Retinal pigment epithelial cell (primary cell): ENCODE results near the gene CNOT2.
A peak's percentile ranks its signal among the peaks of the same experiment; 100 is the strongest.

Source experiments
- DNase-seq: peaks from one replicate; pipeline ENCODE4 v3.0.0-alpha.2; 2010; ENCODE audit warnings: low read depth
- H3K4me3 ChIP-seq: 2 replicates; pipeline ENCODE4 v1.5.1; 2011; ENCODE audit warnings: mild to moderate bottlenecking, low read length, control low read depth, moderate library complexity
- CTCF ChIP-seq: conservative IDR thresholded peaks from 2 replicates; pipeline ENCODE4 v1.5.1; 2011; ENCODE audit warnings: low read depth, low read length, control low read depth, inconsistent platforms

CNOT2 gene

DNA sequence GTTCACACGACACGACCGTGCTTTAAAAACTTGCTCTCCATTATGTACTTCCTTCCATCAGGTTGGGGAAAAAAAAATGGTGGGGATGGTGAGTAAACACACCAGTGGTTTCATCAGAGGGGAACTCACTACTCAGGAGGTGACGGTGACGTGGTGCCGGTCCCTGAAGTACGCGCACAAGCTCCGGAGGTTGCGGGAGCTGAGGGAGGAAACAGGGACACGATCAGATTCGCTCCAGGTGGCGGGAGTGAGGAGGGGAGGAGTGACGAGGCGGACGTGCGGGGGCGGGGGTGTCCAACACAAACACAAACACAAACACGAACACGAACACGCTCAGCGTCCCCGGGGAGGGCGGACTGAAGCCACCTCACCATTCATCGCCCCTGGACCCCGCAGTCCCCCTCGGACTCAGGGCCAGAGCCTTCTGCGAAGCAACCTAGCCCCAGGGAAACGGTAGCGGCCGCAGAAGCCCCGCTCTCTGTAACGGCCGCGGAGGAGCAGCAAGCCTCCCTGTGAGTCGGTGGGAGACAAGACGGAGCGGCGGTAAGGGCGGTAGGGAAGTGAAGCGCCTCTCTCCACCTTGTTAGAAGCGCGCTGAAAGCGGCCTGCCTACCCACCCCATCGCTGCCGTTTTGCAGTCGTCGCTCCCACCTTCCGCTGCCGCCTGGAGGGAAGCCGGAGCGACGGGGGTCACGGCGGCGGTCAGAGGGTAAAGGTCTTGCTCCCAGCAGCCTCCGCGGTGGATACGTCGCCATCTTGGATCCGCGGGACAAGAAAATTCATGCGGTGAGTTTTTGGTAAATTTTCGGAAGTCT lies at the start of gene CNOT2:
Gene CNOT2, plus strand, starts transcription at position 739 of the 815 bp plus-strand sequence. CDS start 34,794 bp downstream, outside the sequence.
- peak; percentile 55 for DNase-seq
- no peak for TF ChIP-seq CTCF
- peak within 1 kb of the TSS; percentile 90 for H3K4me3 ChIP-seq

DNA sequence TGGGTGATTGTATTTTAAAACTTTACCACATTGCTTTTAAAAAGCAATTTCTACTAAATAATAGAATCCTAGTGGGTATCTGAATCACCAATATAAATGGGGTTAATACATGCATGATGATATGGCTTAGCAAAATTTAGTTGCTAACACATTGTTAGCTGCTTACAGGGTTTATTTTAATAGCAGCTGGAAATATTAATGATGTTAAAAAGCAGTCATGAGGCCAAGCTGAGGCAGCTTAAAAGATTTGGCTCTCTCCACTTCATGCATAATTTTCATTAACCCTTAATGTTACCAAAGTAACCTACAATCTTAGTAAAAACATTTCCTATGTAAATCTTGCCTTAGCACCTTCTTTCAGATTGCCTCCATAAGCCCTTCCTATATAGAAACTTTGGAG lies 49.2 kb upstream of the CNOT2 start:
- no peak overlapping the region for H3K4me3 ChIP-seq
- DNase-seq: peak; percentile 43
- TF ChIP-seq CTCF: no peak

DNA sequence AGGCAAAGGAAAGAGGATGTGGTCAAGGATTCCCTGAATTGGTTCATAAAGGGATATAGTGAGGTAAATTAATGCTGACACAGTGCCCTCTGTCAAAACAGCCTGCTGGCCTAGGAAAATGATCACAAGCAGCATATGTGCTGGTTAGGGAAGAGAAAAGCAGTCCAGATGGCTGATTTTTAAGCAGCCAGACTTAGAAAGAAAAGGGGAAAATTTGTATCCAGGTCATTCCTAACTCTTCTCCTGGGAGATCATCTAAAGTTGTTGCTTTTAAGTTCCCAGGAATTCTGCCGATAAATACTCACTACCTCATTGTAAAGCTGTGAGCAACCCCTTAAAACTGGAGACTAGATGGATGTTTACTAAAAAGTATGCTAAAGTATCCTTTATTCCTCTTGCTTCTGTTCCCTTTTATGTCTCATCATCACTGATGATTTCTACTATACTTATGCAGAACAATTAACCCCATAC lies 46.4 kb upstream of the CNOT2 start:
- no peak overlapping the region for H3K4me3 ChIP-seq
- TF ChIP-seq CTCF: no peak
- DNase-seq: no peak

DNA sequence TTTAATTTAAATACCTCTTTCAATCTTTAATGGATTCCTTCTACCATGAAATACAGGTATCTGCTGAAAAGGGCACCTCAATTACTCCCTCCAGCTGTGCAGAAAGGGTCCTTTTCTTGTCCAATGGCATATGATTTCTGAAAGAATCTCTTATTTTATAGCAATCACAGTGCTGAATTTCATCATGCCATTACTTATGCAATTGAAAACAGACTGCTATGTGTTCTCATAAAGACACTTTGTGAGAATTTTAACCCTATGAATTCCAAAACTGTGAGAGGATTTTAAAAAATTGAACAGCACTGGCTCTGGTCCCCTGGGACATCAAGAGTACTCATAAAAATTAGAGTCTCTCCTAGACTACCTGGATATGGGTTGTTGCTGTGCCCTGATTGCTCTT lies 45.9 kb upstream of the CNOT2 start:
- H3K4me3 ChIP-seq: no peak overlapping the region
- no peak for TF ChIP-seq CTCF
- DNase-seq: no peak

DNA sequence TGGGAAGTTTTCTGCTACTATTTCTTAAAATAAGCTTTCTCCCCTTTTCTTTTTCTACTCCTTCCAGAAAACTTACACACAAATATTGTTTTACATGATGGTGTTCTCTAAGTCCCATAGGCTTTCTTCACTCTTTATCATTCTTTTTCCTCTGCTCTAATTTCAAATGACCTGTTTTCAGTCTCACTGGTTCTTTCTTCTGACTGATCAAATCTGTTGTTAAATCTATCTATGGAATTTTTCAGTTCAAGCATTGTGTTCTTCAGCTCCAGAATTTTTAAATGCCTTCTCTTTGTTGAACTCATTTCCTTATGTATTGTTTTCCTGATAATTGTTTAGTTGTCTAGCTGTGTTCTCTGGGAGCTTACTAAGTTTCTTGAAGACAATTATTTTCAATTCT lies 29.5 kb upstream of the CNOT2 start:
- no peak for DNase-seq
- no peak overlapping the region for H3K4me3 ChIP-seq
- TF ChIP-seq CTCF: no peak

- no peak for DNase-seq
- no peak overlapping the region for H3K4me3 ChIP-seq
- TF ChIP-seq CTCF: no peak
These were observed 28.1 kb upstream of the CNOT2 start for GRCh38 chr12:70214972-70215617.
